ENCODE results near the gene FNDC4.
"Not testable (repeated sequence)": the region's sequence is repeated elsewhere in the genome, so short reads cannot be mapped to it uniquely, and the experiment has no call there.

Gene FNDC4

GRCh38 chr2:27494944-27495554 lies at the start of gene FNDC4:
Gene FNDC4 (minus strand): TSS chr2:27495200. CDS start chr2:27494679, 521 bp downstream.
- TF ChIP-seq ZFX (IDR thresholded peaks at IDR 0.05; ENCODE audit: borderline replicate concordance) (no peak), CTCF (IDR thresholded peaks at IDR 0.05) (no peak)
- H3K27ac ChIP-seq = no peak within 1 kb of the TSS

- TF ChIP-seq CTCF (IDR thresholded peaks at IDR 0.05) (no peak), ZFX (IDR thresholded peaks at IDR 0.05; ENCODE audit: borderline replicate concordance) (no peak)
- no peak overlapping the region for H3K27ac ChIP-seq
These were observed 49.3 kb upstream of the FNDC4 start for GRCh38 chr2:27544143-27544821.

- not testable (repeated sequence) for H3K27ac ChIP-seq
These were observed 44.6 kb upstream of the FNDC4 start for GRCh38 chr2:27539649-27540048.

GRCh38 chr2:27538839-27539450 lies 43.9 kb upstream of the FNDC4 start:
- not testable (repeated sequence) for H3K27ac ChIP-seq

- H3K27ac ChIP-seq = no peak overlapping the region
These were observed 42.3 kb upstream of the FNDC4 start for GRCh38 chr2:27537287-27537686.

GRCh38 chr2:27531983-27532382 lies 37.0 kb upstream of the FNDC4 start:
- TF ChIP-seq ZFX (IDR thresholded peaks at IDR 0.05; ENCODE audit: borderline replicate concordance) = no peak
- TF ChIP-seq CTCF (IDR thresholded peaks at IDR 0.05) = no peak
- H3K27ac ChIP-seq = no peak overlapping the region

More at GRCh38 chr2:27537287-27537686, 42.3 kb upstream of the FNDC4 start:
- no peak for TF ChIP-seq ZFX (IDR thresholded peaks at IDR 0.05; ENCODE audit: borderline replicate concordance)
- TF ChIP-seq CTCF (IDR thresholded peaks at IDR 0.05) = no peak

- TF ChIP-seq ZFX (IDR thresholded peaks at IDR 0.05; ENCODE audit: borderline replicate concordance) = no peak
- no peak for TF ChIP-seq CTCF (IDR thresholded peaks at IDR 0.05)
- no peak overlapping the region for H3K27ac ChIP-seq
These were observed 32.2 kb upstream of the FNDC4 start for GRCh38 chr2:27527182-27527581.

GRCh38 chr2:27522400-27522945 lies 27.5 kb upstream of the FNDC4 start:
- no peak overlapping the region for H3K27ac ChIP-seq
- TF ChIP-seq CTCF (IDR thresholded peaks at IDR 0.05) (no peak), ZFX (IDR thresholded peaks at IDR 0.05; ENCODE audit: borderline replicate concordance) (no peak)

Measured in 22Rv1 (cell line).